BLaER1 treated with 17β-estradiol and CSF1 and Interleukin-3, amounts not matched to agents 10 nM and 100 nM (cell line): ENCODE results near the gene DGAT2.
"Not testable (repeated sequence)": the region's sequence is repeated elsewhere in the genome, so short reads cannot be mapped to it uniquely, and the experiment has no call there.

Source experiments
- H3K27ac ChIP-seq, 11 experiments: shearing (Covaris generic); formaldehyde crosslinking; 2 replicates each; pipeline ENCODE4 v1.8.1; 2022
- H3K27me3 ChIP-seq, 11 experiments: shearing (Covaris generic); formaldehyde crosslinking; 2 replicates each; pipeline ENCODE4 v1.8.1; 2022
- H3K36me3 ChIP-seq, 11 experiments: shearing (Covaris generic); formaldehyde crosslinking; 2 replicates each; pipeline ENCODE4 v1.8.1; 2022
- H3K4me1 ChIP-seq, 10 experiments: shearing (Covaris generic); formaldehyde crosslinking; 2 replicates each; pipeline ENCODE4 v1.8.1; 2022
- H3K4me2 ChIP-seq, 11 experiments: shearing (Covaris generic); formaldehyde crosslinking; 2 replicates each; pipeline ENCODE4 v1.8.1; 2022
- H3K4me3 ChIP-seq, 10 experiments: shearing (Covaris generic); formaldehyde crosslinking; 2 replicates each; pipeline ENCODE4 v1.8.1; 2022
- H3K9ac ChIP-seq, 11 experiments: shearing (Covaris generic); formaldehyde crosslinking; 2 replicates each; pipeline ENCODE4 v1.8.1; 2022
- H3K9me3 ChIP-seq, 11 experiments: shearing (Covaris generic); formaldehyde crosslinking; replicated peaks in 1 of 11; 2 replicates each; pipeline ENCODE4 v1.8.1; 2022
- H4K20me1 ChIP-seq, 11 experiments: shearing (Covaris generic); formaldehyde crosslinking; 2 replicates each; pipeline ENCODE4 v1.8.1; 2022
- Cebpa-rat ChIP-seq, 11 experiments: shearing (Covaris generic); IDR thresholded peaks; 2 replicates each; pipeline ENCODE4 v1.8.1; 2022

Gene DGAT2

DNA sequence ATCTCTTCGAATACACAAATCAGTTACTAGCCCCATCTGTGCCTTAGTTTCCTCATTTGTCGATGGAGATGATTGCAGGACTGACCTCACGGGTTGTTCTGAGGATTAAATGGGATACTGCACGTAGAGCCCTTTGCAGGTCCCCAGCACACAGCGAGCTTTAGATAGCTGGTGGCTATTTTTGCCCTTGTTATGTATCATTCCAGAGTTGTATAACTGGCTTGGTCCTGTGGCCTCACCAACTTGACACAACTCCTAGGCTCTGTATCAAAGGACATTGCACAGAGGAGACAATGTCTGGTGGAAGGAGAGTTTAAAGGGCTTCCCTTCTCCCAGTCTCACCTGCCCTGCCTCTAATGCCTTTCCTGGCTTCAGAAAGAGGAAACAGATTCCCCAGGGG lies 22.8 kb upstream of the DGAT2 start:
- H3K27me3 ChIP-seq: no peaks in the 10 kb centered on the region
- no peak for TF ChIP-seq Cebpa-rat (IDR thresholded peaks at IDR 0.05)
- no peaks in the 10 kb centered on the region for H4K20me1 ChIP-seq
- H3K27ac ChIP-seq: no peak overlapping the region
- H3K36me3 ChIP-seq: no peaks in the 10 kb centered on the region
- H3K4me3 ChIP-seq: no peak overlapping the region
- H3K4me1 ChIP-seq: peaks cover 0 to 4% (median 0%) of the 10 kb centered on the region in 10 experiments; a peak in 1 of 20 replicates
- peaks cover 0 to 12% (median 7%) of the 10 kb centered on the region in 11 experiments; a peak in 6 of 22 replicates for H3K9me3 ChIP-seq
- no peak overlapping the region for H3K4me2 ChIP-seq
- H3K9ac ChIP-seq: no peak overlapping the region

- not testable (repeated sequence) for H3K4me2 ChIP-seq, H3K4me3 ChIP-seq, H4K20me1 ChIP-seq, H3K9ac ChIP-seq, H3K27me3 ChIP-seq, H3K27ac ChIP-seq, H3K4me1 ChIP-seq, H3K36me3 ChIP-seq
- peaks cover 0 to 12% (median 7%) of the 10 kb centered on the region in 11 experiments; a peak in 6 of 22 replicates for H3K9me3 ChIP-seq
Measured at GRCh38 chr11:75748729-75749273, 19.8 kb upstream of the DGAT2 start.

- H3K4me2 ChIP-seq, H3K27me3 ChIP-seq, H3K4me1 ChIP-seq: not testable (repeated sequence)
Measured at GRCh38 chr11:75754933-75755332, 13.6 kb upstream of the DGAT2 start.

GRCh38 chr11:75757651-75758050 lies 10.9 kb upstream of the DGAT2 start:
- H3K36me3 ChIP-seq: no peaks in the 10 kb centered on the region
- no peaks in the 10 kb centered on the region for H3K9me3 ChIP-seq
- no peaks in the 10 kb centered on the region for H3K27me3 ChIP-seq
- H3K4me3 ChIP-seq: no peak overlapping the region
- no peak for TF ChIP-seq Cebpa-rat (IDR thresholded peaks at IDR 0.05)
- H3K27ac ChIP-seq: no peak overlapping the region
- H3K9ac ChIP-seq: no peak overlapping the region
- H3K4me1 ChIP-seq: peaks cover 0 to 22% (median 8%) of the 10 kb centered on the region in 10 experiments; a peak in 12 of 20 replicates
- no peak overlapping the region for H3K4me2 ChIP-seq
- no peaks in the 10 kb centered on the region for H4K20me1 ChIP-seq

More at GRCh38 chr11:75754933-75755332, 13.6 kb upstream of the DGAT2 start:
- not testable (repeated sequence) for H3K36me3 ChIP-seq, H4K20me1 ChIP-seq, H3K27ac ChIP-seq, H3K9ac ChIP-seq, H3K9me3 ChIP-seq, H3K4me3 ChIP-seq

- no peaks in the 10 kb centered on the region for H3K36me3 ChIP-seq
- H4K20me1 ChIP-seq: no peaks in the 10 kb centered on the region
Measured at GRCh38 chr11:75759832-75760231, 8.7 kb upstream of the DGAT2 start.

DNA sequence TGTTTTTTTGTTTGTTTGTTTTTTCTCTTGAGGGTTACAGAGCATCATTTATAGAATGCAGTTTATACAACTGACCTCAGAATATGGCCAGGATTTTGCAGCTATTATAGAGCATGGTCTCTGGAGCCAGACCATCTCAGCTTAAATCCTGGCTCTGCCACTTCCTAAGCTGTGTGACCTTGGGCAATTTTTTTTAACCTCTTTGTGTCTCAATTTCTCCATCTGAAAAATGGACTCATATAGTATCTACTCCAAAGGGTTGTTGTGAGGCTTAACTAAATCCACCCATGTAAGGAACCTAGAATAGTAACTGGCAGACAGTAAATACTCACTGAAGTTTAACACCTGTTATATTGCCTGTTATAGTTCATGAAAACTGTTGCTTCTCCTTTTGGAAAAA lies 8.3 kb upstream of the DGAT2 start:
- no peaks in the 10 kb centered on the region for H3K36me3 ChIP-seq
- TF ChIP-seq Cebpa-rat (IDR thresholded peaks at IDR 0.05): no peak
- no peaks in the 10 kb centered on the region for H3K9me3 ChIP-seq
- H3K4me2 ChIP-seq: no peak overlapping the region
- H3K9ac ChIP-seq: no peak overlapping the region
- no peak overlapping the region for H3K27ac ChIP-seq
- H3K4me1 ChIP-seq: peaks cover 0 to 36% (median 14%) of the 10 kb centered on the region in 10 experiments; a peak in 14 of 20 replicates
- no peak overlapping the region for H3K4me3 ChIP-seq
- no peaks in the 10 kb centered on the region for H4K20me1 ChIP-seq
- H3K27me3 ChIP-seq: no peaks in the 10 kb centered on the region

More at GRCh38 chr11:75759832-75760231, 8.7 kb upstream of the DGAT2 start:
- Histone ChIP-seq H3K9ac (no peak overlapping the region), H3K27ac (no peak overlapping the region), H3K9me3 (no peaks in the 10 kb centered on the region), H3K4me1 (peaks cover 0 to 36% (median 14%) of the 10 kb centered on the region in 10 experiments; a peak in 14 of 20 replicates), H3K27me3 (no peaks in the 10 kb centered on the region), H3K4me2 (no peak overlapping the region), H3K4me3 (no peak overlapping the region)
- no peak for TF ChIP-seq Cebpa-rat (IDR thresholded peaks at IDR 0.05)

- H3K4me2 ChIP-seq: peak overlapping the region in 4 of 11 experiments; percentile 4 to 22 (median 13); a peak in 6 of 22 replicates
- H3K4me3 ChIP-seq: no peak overlapping the region
- 0 out of 22 replicates have a peak overlapping the region, but pooled peaks of 1 of the 11 experiments have one; percentile 31 for H3K27ac ChIP-seq
- no peaks in the 10 kb centered on the region for H3K36me3 ChIP-seq
- no peak for TF ChIP-seq Cebpa-rat (IDR thresholded peaks at IDR 0.05)
- peaks cover 0 to 36% (median 14%) of the 10 kb centered on the region in 10 experiments; a peak in 14 of 20 replicates for H3K4me1 ChIP-seq
- H3K9me3 ChIP-seq: no peaks in the 10 kb centered on the region
- H3K27me3 ChIP-seq: no peaks in the 10 kb centered on the region
- no peaks in the 10 kb centered on the region for H4K20me1 ChIP-seq
- no peak overlapping the region for H3K9ac ChIP-seq
Measured at GRCh38 chr11:75760710-75761493, 7.7 kb upstream of the DGAT2 start.

- H3K27me3 ChIP-seq: peaks cover 1 to 6% (median 5%) of the 10 kb centered on the region in 11 experiments; a peak in 16 of 22 replicates
- H3K4me3 ChIP-seq: no peak overlapping the region
- TF ChIP-seq Cebpa-rat (IDR thresholded peaks at IDR 0.05): no peak
- H3K9me3 ChIP-seq: no peaks in the 10 kb centered on the region
- H3K27ac ChIP-seq: peak overlapping the region in 8 of 11 experiments; percentile 2 to 38 (median 24); a peak in 9 of 22 replicates
- H3K9ac ChIP-seq: no peak overlapping the region
- peak overlapping the region in 3 of 11 experiments; percentile 9 to 41 (median 18); a peak in 3 of 22 replicates for H3K4me2 ChIP-seq
- H3K4me1 ChIP-seq: peaks cover 0 to 36% (median 14%) of the 10 kb centered on the region in 10 experiments; a peak in 14 of 20 replicates
- H3K36me3 ChIP-seq: no peaks in the 10 kb centered on the region
- no peaks in the 10 kb centered on the region for H4K20me1 ChIP-seq
Measured at GRCh38 chr11:75762158-75762557, 6.4 kb upstream of the DGAT2 start.

DNA sequence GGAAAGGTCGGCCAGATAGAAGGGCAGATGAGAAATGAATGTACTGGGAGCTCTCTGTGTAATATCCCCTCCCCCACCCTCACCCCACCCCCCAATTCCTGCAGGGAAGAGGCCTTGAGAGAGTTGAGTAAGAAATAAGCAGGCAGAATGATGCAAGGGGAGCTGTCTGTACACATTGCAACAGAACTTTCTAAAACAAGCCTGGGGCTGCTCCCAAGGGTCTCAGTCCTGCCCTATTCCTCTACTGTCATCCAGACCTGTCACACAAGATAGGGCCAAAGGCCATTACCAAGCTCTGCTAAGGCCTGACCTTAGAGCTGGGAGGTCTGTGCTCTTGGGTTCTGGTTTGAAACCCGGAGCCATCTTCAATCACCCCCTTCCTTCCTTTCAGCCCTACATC lies 5.7 kb upstream of the DGAT2 start:
- 0 out of 22 replicates have a peak, but pooled peaks of 1 of the 11 experiments have one; percentile 16 for TF ChIP-seq Cebpa-rat (IDR thresholded peaks at IDR 0.05)
- Histone ChIP-seq H3K27me3 (peaks cover 8 to 14% (median 12%) of the 10 kb centered on the region in 11 experiments), H3K4me3 (no peak overlapping the region), H3K27ac (peak overlapping the region in 8 of 11 experiments; percentile 45 to 71 (median 60); a peak in 15 of 22 replicates), H3K4me1 (peaks cover 0 to 36% (median 15%) of the 10 kb centered on the region in 10 experiments; a peak in 18 of 20 replicates), H3K4me2 (peak overlapping the region in 10 of 11 experiments; percentile 1 to 62 (median 46); a peak in 13 of 22 replicates), H4K20me1 (no peaks in the 10 kb centered on the region), H3K36me3 (no peaks in the 10 kb centered on the region), H3K9ac (peak overlapping the region in 1 of 11 experiments; percentile 40; a peak in 7 of 22 replicates), H3K9me3 (0 out of 22 replicates have a peak, but pooled peaks cover 0 to under 1% (median 0%) of the 10 kb centered on the region in 11 experiments)
